Measurements from ENCODE around the gene KRTAP10-9. TPM values are rescaled to one million over a fixed set of nuclear protein-coding genes. Genes with fewer than 3 reads are reported as not detected.

KRTAP10-9 gene
- total RNA-seq, 1 experiment from 2014 or later = not detected

DNA sequence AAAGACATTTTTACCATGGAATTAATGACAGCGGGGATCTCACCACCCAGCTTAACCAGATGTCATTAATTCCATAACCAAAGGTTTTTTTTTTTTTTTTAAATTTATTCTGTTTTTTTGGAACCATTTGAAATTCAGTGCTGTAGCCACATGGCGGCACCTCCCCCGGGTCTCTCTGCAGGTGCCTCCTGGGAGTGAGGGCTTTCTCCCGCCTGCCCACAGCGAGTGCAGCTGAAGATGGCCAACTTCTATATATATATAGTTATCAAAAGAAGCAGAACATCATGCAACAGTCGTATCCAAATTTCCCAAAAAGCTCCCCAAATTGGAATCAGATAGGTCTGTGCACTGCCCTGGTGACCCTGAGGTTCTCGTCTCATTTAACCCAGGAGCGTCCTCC lies 11.4 kb upstream of the KRTAP10-9 start:
- H3K36me3 ChIP-seq (ENCODE audit: insufficient read depth, low read length, poor library complexity, severe bottlenecking) = no peaks in the 10 kb centered on the region
- no TSS peak for BruUV-seq (replicated peaks)
- H3K4me1 ChIP-seq (ENCODE audit: insufficient read depth, low read length, poor library complexity, severe bottlenecking) = no peaks in the 10 kb centered on the region
- ChIA-PET POLR2A (ENCODE audit: low non-redundant PET) (no interaction called here), CTCF (no interaction called here)
- no peak for DNase-seq (ENCODE audit: low spot score)
- no peak overlapping the region for H3K27ac ChIP-seq (ENCODE audit: low read depth, low read length, poor library complexity, severe bottlenecking)
- H3K4me3 ChIP-seq (ENCODE audit: low read depth, low read length, poor library complexity, severe bottlenecking) = no peak overlapping the region
- H3K27me3 ChIP-seq (replicated peaks; ENCODE audit: insufficient read depth, low read depth, low read length, poor library complexity) = no peaks in the 10 kb centered on the region
- TF ChIP-seq, protein P1, sequence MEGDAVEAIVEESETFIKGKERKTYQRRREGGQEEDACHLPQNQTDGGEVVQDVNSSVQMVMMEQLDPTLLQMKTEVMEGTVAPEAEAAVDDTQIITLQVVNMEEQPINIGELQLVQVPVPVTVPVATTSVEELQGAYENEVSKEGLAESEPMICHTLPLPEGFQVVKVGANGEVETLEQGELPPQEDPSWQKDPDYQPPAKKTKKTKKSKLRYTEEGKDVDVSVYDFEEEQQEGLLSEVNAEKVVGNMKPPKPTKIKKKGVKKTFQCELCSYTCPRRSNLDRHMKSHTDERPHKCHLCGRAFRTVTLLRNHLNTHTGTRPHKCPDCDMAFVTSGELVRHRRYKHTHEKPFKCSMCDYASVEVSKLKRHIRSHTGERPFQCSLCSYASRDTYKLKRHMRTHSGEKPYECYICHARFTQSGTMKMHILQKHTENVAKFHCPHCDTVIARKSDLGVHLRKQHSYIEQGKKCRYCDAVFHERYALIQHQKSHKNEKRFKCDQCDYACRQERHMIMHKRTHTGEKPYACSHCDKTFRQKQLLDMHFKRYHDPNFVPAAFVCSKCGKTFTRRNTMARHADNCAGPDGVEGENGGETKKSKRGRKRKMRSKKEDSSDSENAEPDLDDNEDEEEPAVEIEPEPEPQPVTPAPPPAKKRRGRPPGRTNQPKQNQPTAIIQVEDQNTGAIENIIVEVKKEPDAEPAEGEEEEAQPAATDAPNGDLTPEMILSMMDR (conservative IDR thresholded peaks at IDR 0.05; ENCODE audit: low read depth, low read length) = no peak
- no peak for TF ChIP-seq EZH2 (IDR thresholded peaks at IDR 0.05; ENCODE audit: borderline replicate concordance, low read depth, low read length, poor library complexity, severe bottlenecking)
- intact Hi-C loops (cut with micrococcal nuclease; ENCODE audit: unreplicated experiment) = no loop called here
- peaks cover 19% of the 10 kb centered on the region for H3K9me3 ChIP-seq (ENCODE audit: low read depth, low read length, poor library complexity, severe bottlenecking)

DNA sequence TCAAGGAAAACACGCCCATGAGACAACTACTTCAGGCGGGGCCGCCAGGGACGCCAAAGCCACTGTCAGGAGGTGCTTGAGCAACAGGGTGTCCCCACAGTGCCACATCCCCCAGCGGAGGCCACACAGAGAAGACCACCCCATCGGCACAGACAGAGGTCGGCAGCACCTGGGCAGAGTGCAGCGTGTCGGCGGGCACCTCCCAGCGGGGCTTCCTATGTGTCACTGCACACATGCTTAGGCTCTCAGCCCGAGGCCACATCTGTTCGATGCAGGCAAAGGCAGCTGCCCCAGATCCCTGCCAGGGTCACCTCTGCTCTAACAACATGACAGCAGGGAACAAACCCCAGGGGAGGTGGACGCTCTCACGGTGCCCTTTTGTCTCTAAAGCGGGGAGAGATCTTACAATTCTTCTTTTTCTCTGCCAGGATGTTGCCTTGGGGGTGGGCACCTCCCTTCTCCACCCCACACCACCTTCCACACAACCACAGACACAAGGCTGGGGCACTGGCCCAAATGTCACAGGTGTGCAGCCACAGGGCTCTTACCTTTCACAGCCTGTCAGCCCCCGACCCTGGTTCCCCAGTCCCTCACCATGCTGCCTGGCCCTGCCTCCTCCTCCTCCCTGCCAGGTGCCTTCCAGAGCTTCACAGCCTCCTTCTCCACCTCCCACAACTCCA lies 10.8 kb upstream of the KRTAP10-9 start:
- Histone ChIP-seq H3K4me1 (ENCODE audit: insufficient read depth, low read length, poor library complexity, severe bottlenecking) (no peaks in the 10 kb centered on the region), H3K27me3 (replicated peaks; ENCODE audit: insufficient read depth, low read depth, low read length, poor library complexity) (no peaks in the 10 kb centered on the region), H3K36me3 (ENCODE audit: insufficient read depth, low read length, poor library complexity, severe bottlenecking) (no peaks in the 10 kb centered on the region), H3K9me3 (ENCODE audit: low read depth, low read length, poor library complexity, severe bottlenecking) (peaks cover 16% of the 10 kb centered on the region), H3K4me3 (ENCODE audit: low read depth, low read length, poor library complexity, severe bottlenecking) (no peak overlapping the region), H3K27ac (ENCODE audit: low read depth, low read length, poor library complexity, severe bottlenecking) (no peak overlapping the region)
- POLR2A ChIA-PET (ENCODE audit: low non-redundant PET) = no interaction called here
- CTCF ChIA-PET = no interaction called here
- intact Hi-C loops (cut with micrococcal nuclease; ENCODE audit: unreplicated experiment) = no loop called here
- no TSS peak for BruUV-seq (replicated peaks)
- no peak for TF ChIP-seq EZH2 (IDR thresholded peaks at IDR 0.05; ENCODE audit: borderline replicate concordance, low read depth, low read length, poor library complexity, severe bottlenecking)
- TF ChIP-seq, protein P1 (conservative IDR thresholded peaks at IDR 0.05; ENCODE audit: low read depth, low read length) = no peak
- DNase-seq (ENCODE audit: low spot score) = no peak

GRCh38 chr21:44616591-44616926 lies 10.3 kb upstream of the KRTAP10-9 start:
- ChIA-PET POLR2A (ENCODE audit: low non-redundant PET) (no interaction called here), CTCF (no interaction called here)
- BruUV-seq (replicated peaks) = no TSS peak
- intact Hi-C loops (cut with micrococcal nuclease; ENCODE audit: unreplicated experiment) = no loop called here
- H3K27me3 ChIP-seq (replicated peaks; ENCODE audit: insufficient read depth, low read depth, low read length, poor library complexity) = no peaks in the 10 kb centered on the region
- H3K4me1 ChIP-seq (ENCODE audit: insufficient read depth, low read length, poor library complexity, severe bottlenecking) = no peaks in the 10 kb centered on the region
- H3K9me3 ChIP-seq (ENCODE audit: low read depth, low read length, poor library complexity, severe bottlenecking) = peaks cover 11% of the 10 kb centered on the region
- H3K36me3 ChIP-seq (ENCODE audit: insufficient read depth, low read length, poor library complexity, severe bottlenecking) = no peaks in the 10 kb centered on the region
- no peak for DNase-seq (ENCODE audit: low spot score)
- H3K27ac ChIP-seq (ENCODE audit: low read depth, low read length, poor library complexity, severe bottlenecking) = no peak overlapping the region
- H3K4me3 ChIP-seq (ENCODE audit: low read depth, low read length, poor library complexity, severe bottlenecking) = no peak overlapping the region
- TF ChIP-seq, protein P1 (conservative IDR thresholded peaks at IDR 0.05; ENCODE audit: low read depth, low read length) = no peak
- TF ChIP-seq EZH2 (IDR thresholded peaks at IDR 0.05; ENCODE audit: borderline replicate concordance, low read depth, low read length, poor library complexity, severe bottlenecking) = no peak
